Thyroid gland (tissue), 4 donors: ENCODE data around the gene CDAN1.
"Not testable (repeated sequence)": the region's sequence is repeated elsewhere in the genome, so short reads cannot be mapped to it uniquely, and the experiment has no call there.

ENCODE experiments used
- CTCF ChIP-seq, 6 experiments: fragments of 200-600 bp in 3 of 6; fragments of 450-650 bp in 3 of 6; sonication (generic) in 3 of 6; IDR thresholded peaks; one replicate each; pipeline ENCODE4 v1.5.1; 2016 to 2019; ENCODE audit warnings: antibody characterized with exemption in 6 of 6, mild to moderate bottlenecking in 2 of 6, inconsistent platforms in 1 of 6, moderate library complexity in 1 of 6
- POLR2A ChIP-seq, 2 donors: fragments of 450-650 bp; IDR thresholded peaks; one replicate each; pipeline ENCODE4 v1.6.1; 2017; ENCODE audit warnings: antibody characterized with exemption in 2 of 2, mild to moderate bottlenecking in 2 of 2, moderate library complexity in 1 of 2

DNA sequence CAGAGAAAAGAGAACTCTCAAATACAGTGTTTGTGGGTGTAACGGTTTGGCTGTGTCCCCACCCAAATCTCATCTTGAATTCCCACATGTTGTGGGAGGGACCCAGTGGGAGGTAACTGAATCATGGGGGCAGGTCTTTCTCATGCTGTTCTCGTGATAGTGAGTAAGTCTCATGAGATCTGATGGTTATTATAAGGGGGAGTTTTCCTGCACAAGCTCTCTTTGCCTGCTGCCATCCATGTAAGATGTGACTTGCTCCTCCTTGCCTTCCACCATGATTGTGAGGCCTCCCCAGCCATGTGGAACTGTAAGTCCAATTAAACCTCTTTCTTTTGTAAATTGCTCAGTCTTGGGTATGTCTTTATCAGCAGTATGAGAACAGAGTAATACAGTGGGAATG is 24.9 kb upstream of the CDAN1 start:
- not testable (repeated sequence) for TF ChIP-seq CTCF, POLR2A (IDR thresholded peaks at IDR 0.05)
